ENCODE measurements around the gene TAF6L. TPM values are rescaled to one million over a fixed set of nuclear protein-coding genes. Genes with fewer than 3 reads are reported as not detected.
A peak's percentile ranks its signal among the peaks of the same experiment; 100 is the strongest.

TAF6L gene
- total and polyA plus RNA-seq, 9 of the 15 experiments (the other 6 are each of a cell fraction or from before 2014, with no cell fraction given) = 0.04 to 45.5 (median 20.8) TPM

DNA sequence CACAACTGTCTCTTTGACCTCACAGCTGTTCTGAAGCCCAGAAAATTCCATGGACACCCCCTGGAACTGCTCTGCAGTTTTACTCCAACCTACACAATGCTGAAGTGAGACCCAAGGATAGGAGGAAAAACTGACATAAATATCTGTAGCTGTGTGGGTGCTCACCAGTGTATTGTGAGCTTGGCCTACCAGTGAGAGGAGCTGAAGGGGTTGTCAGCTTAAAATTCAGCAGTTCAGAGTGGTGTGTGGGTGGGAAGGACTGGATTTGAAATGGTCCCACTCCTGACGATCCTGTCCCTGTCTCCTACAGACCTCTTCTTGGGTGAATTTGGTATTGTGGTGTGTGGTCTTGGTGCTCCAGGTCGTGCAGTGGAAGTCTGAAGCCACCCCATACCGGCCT is 18.4 kb downstream of the TAF6L start:
- in situ Hi-C loops (cut with MboI) = no loop called here
- WGBS (ENCODE audit: insufficient coverage, low coverage, missing lambda C conversion rate) = 61% methylated on average over 3 of the region's 3 CpGs
- no peak for ATAC-seq
- H3K79me2 ChIP-seq (ENCODE audit: control insufficient read depth, insufficient read depth, low read length) = peaks cover 57% of the 10 kb centered on the region
- H2AFZ ChIP-seq (ENCODE audit: low read depth, low read length) = no peak overlapping the region
- peaks cover 31 to 32% of the 10 kb centered on the region in 2 experiments for H3K4me1 ChIP-seq (replicated peaks in 1 of 2; ENCODE audit: control insufficient read depth in 2 of 2, insufficient read depth in 2 of 2, low read length in 2 of 2)
- H3K27ac ChIP-seq (ENCODE audit: extremely low read depth, low read depth, low read length) = peak overlapping the region; percentile 45
- H4K20me1 ChIP-seq (replicated peaks; ENCODE audit: control insufficient read depth, insufficient read depth, low read length) = no peaks in the 10 kb centered on the region
- FAIRE-seq = no peak
- intact Hi-C loops (cut with micrococcal nuclease) = no loop called here
- CTCF ChIA-PET (ENCODE audit: low intra/inter-chr PET ratio) = no interaction called here
- H3K4me2 ChIP-seq (ENCODE audit: insufficient read depth, low read length) = peak overlapping the region; percentile 16; the same call in 1 of the 2 replicates
- no peaks in the 10 kb centered on the region for H3K9me1 ChIP-seq (ENCODE audit: control insufficient read depth, insufficient read depth, low read length)
- peaks cover 63% of the 10 kb centered on the region for H3K36me3 ChIP-seq (ENCODE audit: control insufficient read depth, insufficient read depth, low read length)
- POLR2A ChIA-PET = interaction anchor here (0.8 to 11.4 kb wide), 13 partner anchors 8 to 125 kb away, joined by 3 to 116 read pairs (median 5); partner anchors contain the start of genes C11orf98, CSKMT, SLC3A2 and WDR74
- no peak for DNase-seq (ENCODE audit: extremely low read depth in 1 of 4, low spot score in 3 of 4)
- H3K4me3 ChIP-seq = no peak overlapping the region
- H3K9me3 ChIP-seq (replicated peaks; ENCODE audit: control insufficient read depth, insufficient read depth, low read depth, low read length) = no peaks in the 10 kb centered on the region
- BruUV-seq (replicated peaks) = no TSS peak
- peak overlapping the region in 1 of 2 experiments; percentile 43; a peak in 1 of 4 replicates for H3K9ac ChIP-seq (ENCODE audit: insufficient read depth in 1 of 2, low read depth in 2 of 2, low read length in 2 of 2)
- peak; percentile 9 for TF ChIP-seq KDM5B (IDR thresholded peaks at IDR 0.05; ENCODE audit: insufficient replicate concordance, low read depth, low read length)
- TF ChIP-seq, protein P1, sequence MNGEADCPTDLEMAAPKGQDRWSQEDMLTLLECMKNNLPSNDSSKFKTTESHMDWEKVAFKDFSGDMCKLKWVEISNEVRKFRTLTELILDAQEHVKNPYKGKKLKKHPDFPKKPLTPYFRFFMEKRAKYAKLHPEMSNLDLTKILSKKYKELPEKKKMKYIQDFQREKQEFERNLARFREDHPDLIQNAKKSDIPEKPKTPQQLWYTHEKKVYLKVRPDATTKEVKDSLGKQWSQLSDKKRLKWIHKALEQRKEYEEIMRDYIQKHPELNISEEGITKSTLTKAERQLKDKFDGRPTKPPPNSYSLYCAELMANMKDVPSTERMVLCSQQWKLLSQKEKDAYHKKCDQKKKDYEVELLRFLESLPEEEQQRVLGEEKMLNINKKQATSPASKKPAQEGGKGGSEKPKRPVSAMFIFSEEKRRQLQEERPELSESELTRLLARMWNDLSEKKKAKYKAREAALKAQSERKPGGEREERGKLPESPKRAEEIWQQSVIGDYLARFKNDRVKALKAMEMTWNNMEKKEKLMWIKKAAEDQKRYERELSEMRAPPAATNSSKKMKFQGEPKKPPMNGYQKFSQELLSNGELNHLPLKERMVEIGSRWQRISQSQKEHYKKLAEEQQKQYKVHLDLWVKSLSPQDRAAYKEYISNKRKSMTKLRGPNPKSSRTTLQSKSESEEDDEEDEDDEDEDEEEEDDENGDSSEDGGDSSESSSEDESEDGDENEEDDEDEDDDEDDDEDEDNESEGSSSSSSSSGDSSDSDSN (IDR thresholded peaks at IDR 0.05; ENCODE audit: borderline replicate concordance in 1 of 2, low read depth in 2 of 2, low read length in 2 of 2) = no peak
- H3K27me3 ChIP-seq (ENCODE audit: control insufficient read depth in 2 of 2, insufficient read depth in 2 of 2, low read length in 2 of 2) = no peaks in the 10 kb centered on the region
